ENCODE measurements around the gene ATP8B1. TPM values are rescaled to one million over a fixed set of nuclear protein-coding genes. Genes with fewer than 3 reads are reported as not detected.

The ATP8B1 gene
- total and polyA plus RNA-seq, 9 of the 15 experiments (the other 6 are each of a cell fraction or from before 2014, with no cell fraction given), result 0.01 to 0.22 (median 0.03) TPM; not detected in 3

DNA sequence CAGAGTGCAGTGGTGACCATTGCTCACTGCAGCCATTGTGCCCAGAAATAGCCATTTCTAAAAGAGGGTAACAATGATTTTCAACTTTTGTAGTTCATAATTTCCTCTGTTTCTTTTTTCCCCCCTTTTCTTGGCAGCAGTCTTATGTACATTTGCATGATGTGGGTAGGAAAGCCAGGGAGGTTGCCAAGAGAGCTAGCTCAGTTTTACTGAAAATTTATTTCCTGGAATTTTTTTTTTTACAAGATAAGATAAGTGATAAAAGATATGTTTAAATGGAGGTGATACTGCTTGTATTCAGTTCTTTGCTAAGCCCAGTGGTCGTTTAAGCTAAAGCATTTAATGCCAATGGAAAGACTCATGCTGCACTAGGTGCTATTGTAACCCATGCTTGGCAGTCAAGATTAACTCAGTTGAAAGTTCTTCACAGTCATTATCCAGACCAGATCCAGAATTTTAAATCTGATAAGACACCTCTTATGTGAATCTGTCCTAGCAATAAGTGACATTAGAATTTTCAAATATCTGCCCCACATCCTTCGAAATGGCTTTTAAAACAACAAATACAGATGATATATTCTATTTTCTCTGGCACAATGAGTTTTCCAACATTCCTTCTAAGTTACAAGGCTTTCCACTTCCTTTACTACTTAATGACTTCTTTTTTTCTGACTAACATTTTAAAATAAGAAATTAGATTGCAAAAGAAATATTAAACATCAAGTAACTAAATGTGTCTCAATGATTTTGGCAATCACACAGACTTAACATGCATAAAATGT, 4.4 kb upstream of the ATP8B1 start:
- Histone ChIP-seq H3K27ac (ENCODE audit: extremely low read depth, low read depth, low read length) (no peak overlapping the region), H3K4me2 (ENCODE audit: insufficient read depth, low read length) (no peak overlapping the region), H3K36me3 (ENCODE audit: control insufficient read depth, insufficient read depth, low read length) (no peaks in the 10 kb centered on the region), H3K79me2 (ENCODE audit: control insufficient read depth, insufficient read depth, low read length) (no peaks in the 10 kb centered on the region), H3K9me1 (ENCODE audit: control insufficient read depth, insufficient read depth, low read length) (no peaks in the 10 kb centered on the region), H3K4me3 (no peak overlapping the region), H3K9ac (ENCODE audit: insufficient read depth in 1 of 2, low read depth in 2 of 2, low read length in 2 of 2) (no peak overlapping the region), H2AFZ (ENCODE audit: low read depth, low read length) (no peak overlapping the region), H3K9me3 (replicated peaks; ENCODE audit: control insufficient read depth, insufficient read depth, low read depth, low read length) (no peaks in the 10 kb centered on the region), H3K27me3 (ENCODE audit: control insufficient read depth in 2 of 2, insufficient read depth in 2 of 2, low read length in 2 of 2) (peaks cover 3 to 17% of the 10 kb centered on the region in 2 experiments; a peak in 3 of 5 replicates), H3K4me1 (replicated peaks in 1 of 2; ENCODE audit: control insufficient read depth in 2 of 2, insufficient read depth in 2 of 2, low read length in 2 of 2) (peaks cover 0 to 12% of the 10 kb centered on the region in 2 experiments; a peak in 3 of 5 replicates), H4K20me1 (replicated peaks; ENCODE audit: control insufficient read depth, insufficient read depth, low read length) (no peaks in the 10 kb centered on the region)
- ATAC-seq, result no peak
- in situ Hi-C loops (cut with MboI), result no loop called here
- no peak for FAIRE-seq
- CTCF ChIA-PET (ENCODE audit: low intra/inter-chr PET ratio), result no interaction called here
- no peak for TF ChIP-seq HLTF (IDR thresholded peaks at IDR 0.05)
- no peak for DNase-seq (ENCODE audit: extremely low read depth in 1 of 4, low spot score in 3 of 4)
- 4% methylated on average over 2 of the region's 2 CpGs for WGBS (ENCODE audit: insufficient coverage, low coverage, missing lambda C conversion rate)
- no TSS peak for BruUV-seq (replicated peaks)
- intact Hi-C loops (cut with micrococcal nuclease), result no loop called here
- POLR2A ChIA-PET, result interaction anchor here (0.6 kb wide), 1 partner anchor 8 kb away, joined by 3 read pairs; no protein-coding TSS in a partner anchor

DNA sequence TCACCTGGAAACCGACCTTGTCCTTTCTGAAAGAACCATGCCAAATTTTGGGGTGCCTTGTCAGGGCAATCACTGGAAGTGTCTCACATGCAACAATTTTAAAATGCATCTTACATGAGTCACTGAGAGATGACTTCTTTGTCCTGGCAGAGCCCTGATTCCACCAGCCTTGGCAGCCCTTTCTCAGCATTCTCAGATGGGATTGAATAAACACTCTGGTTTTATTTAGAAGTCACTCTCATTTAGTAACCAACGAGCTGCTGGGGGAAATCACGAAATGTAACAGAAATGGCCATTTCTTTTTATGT, 3.8 kb upstream of the ATP8B1 start:
- H3K79me2 ChIP-seq (ENCODE audit: control insufficient read depth, insufficient read depth, low read length), result no peaks in the 10 kb centered on the region
- in situ Hi-C loops (cut with MboI), result no loop called here
- H4K20me1 ChIP-seq (replicated peaks; ENCODE audit: control insufficient read depth, insufficient read depth, low read length), result no peaks in the 10 kb centered on the region
- ATAC-seq (no peak), DNase-seq (ENCODE audit: extremely low read depth in 1 of 4, low spot score in 3 of 4) (no peak), FAIRE-seq (no peak)
- ChIA-PET CTCF (ENCODE audit: low intra/inter-chr PET ratio) (no interaction called here), POLR2A (interaction anchor here (0.6 kb wide), 1 partner anchor 9 kb away, joined by 3 read pairs; no protein-coding TSS in a partner anchor)
- no peaks in the 10 kb centered on the region for H3K9me1 ChIP-seq (ENCODE audit: control insufficient read depth, insufficient read depth, low read length)
- H3K9ac ChIP-seq (ENCODE audit: insufficient read depth in 1 of 2, low read depth in 2 of 2, low read length in 2 of 2), result no peak overlapping the region
- no peaks in the 10 kb centered on the region for H3K36me3 ChIP-seq (ENCODE audit: control insufficient read depth, insufficient read depth, low read length)
- H3K9me3 ChIP-seq (replicated peaks; ENCODE audit: control insufficient read depth, insufficient read depth, low read depth, low read length), result no peaks in the 10 kb centered on the region
- no TSS peak for BruUV-seq (replicated peaks)
- no peak overlapping the region for H3K27ac ChIP-seq (ENCODE audit: extremely low read depth, low read depth, low read length)
- TF ChIP-seq, protein P1, sequence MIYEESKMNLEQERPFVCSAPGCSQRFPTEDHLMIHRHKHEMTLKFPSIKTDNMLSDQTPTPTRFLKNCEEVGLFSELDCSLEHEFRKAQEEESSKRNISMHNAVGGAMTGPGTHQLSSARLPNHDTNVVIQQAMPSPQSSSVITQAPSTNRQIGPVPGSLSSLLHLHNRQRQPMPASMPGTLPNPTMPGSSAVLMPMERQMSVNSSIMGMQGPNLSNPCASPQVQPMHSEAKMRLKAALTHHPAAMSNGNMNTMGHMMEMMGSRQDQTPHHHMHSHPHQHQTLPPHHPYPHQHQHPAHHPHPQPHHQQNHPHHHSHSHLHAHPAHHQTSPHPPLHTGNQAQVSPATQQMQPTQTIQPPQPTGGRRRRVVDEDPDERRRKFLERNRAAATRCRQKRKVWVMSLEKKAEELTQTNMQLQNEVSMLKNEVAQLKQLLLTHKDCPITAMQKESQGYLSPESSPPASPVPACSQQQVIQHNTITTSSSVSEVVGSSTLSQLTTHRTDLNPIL (CRISPR knock-in tag; IDR thresholded peaks at IDR 0.05), result no peak
- TF ChIP-seq ASH1L (IDR thresholded peaks at IDR 0.05; ENCODE audit: borderline replicate concordance, low read depth, partially characterized antibody) (no peak), HMG20B (CRISPR knock-in tag; IDR thresholded peaks at IDR 0.05) (no peak)
- H3K4me1 ChIP-seq (replicated peaks in 1 of 2; ENCODE audit: control insufficient read depth in 2 of 2, insufficient read depth in 2 of 2, low read length in 2 of 2), result peaks cover 0 to 18% of the 10 kb centered on the region in 2 experiments; a peak in 3 of 5 replicates
- WGBS (ENCODE audit: insufficient coverage, low coverage, missing lambda C conversion rate), result 0% methylated on average over 3 of the region's 3 CpGs
- intact Hi-C loops (cut with micrococcal nuclease), result no loop called here
- H3K27me3 ChIP-seq (ENCODE audit: control insufficient read depth in 2 of 2, insufficient read depth in 2 of 2, low read length in 2 of 2), result peaks cover 8 to 23% of the 10 kb centered on the region in 2 experiments; a peak in 3 of 5 replicates
- no peak overlapping the region for H2AFZ ChIP-seq (ENCODE audit: low read depth, low read length)
- no peak overlapping the region for H3K4me2 ChIP-seq (ENCODE audit: insufficient read depth, low read length)
- no peak overlapping the region for H3K4me3 ChIP-seq
